LNCaP clone FGC (cell line): ENCODE data around the gene ITGAE.

Experiments
- DNase-seq: peaks from one replicate; pipeline ENCODE4 v3.0.0-alpha.2; 2011; ENCODE audit warnings: low read depth
- H3K4me3 ChIP-seq: 2 replicates; pipeline ENCODE4 v1.5.1; 2011; ENCODE audit warnings: mild to moderate bottlenecking, low read depth, low read length, control low read depth
- CTCF ChIP-seq: IDR thresholded peaks from 2 replicates; pipeline ENCODE4 v1.5.1; 2012; ENCODE audit warnings: mild to moderate bottlenecking; ENCODE audit not compliant: control insufficient read depth, insufficient read depth; ENCODE audit errors: extremely low read depth

Gene ITGAE

GRCh38 chr17:3801792-3802191 is 804 bp upstream of the ITGAE start:
- no peak for TF ChIP-seq CTCF
- H3K4me3 ChIP-seq = no peak overlapping the region
- DNase-seq = no peak

GRCh38 chr17:3801347-3801746 is 359 bp upstream of the ITGAE start:
- TF ChIP-seq CTCF = no peak
- DNase-seq = no peak
- H3K4me3 ChIP-seq = no peak overlapping the region

GRCh38 chr17:3799181-3799945 is 1.6 kb downstream of the ITGAE start:
- no peak overlapping the region for H3K4me3 ChIP-seq
- no peak for DNase-seq
- TF ChIP-seq CTCF = no peak

DNA sequence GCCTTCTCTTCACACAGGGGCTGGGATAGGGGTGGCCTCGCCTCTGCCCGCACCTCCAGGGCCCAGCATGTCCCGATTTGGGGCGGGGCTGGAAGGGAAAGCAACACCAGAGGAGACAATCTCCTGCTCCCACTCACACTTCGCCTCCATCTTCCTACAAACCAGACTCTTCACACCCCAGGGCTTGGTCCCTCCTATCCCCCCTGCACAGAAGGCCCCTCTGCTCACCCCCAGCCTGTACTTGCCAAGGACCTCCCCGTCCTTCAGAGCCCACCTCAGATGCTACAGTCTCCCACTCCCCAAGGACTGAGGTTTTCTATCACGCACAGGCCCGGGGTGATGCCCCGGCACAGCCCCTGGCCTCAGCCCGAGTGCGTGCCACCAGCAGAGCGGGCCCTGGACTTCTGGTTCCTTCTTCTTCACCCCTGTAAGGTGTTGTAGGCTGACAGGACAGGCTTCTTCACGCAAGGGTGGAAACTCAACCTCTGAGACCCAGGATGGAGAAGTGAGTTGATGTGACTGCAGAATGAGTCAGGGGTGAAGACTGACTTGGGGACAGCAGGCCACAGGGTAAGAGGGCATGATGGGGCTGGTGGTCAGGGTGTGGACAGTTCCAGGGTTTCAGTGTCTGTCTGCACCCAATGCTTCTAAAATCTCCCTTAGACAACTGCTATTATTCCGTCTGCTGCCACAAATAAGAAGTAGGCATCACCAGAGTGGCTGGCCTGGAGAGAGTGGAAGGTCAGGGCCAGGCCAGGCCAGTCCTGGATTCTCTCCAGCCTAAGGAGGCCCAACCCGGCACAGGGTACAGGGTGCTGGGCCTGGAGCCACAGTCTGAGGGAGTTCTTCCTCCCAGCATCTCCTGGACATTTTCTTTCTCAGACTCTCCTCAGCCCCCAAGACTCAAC is 2.5 kb downstream of the ITGAE start:
- DNase-seq = no peak
- no peak overlapping the region for H3K4me3 ChIP-seq
- no peak for TF ChIP-seq CTCF

- no peak overlapping the region for H3K4me3 ChIP-seq
- no peak for TF ChIP-seq CTCF
- no peak for DNase-seq
These were observed 4.2 kb downstream of the ITGAE start for GRCh38 chr17:3796822-3797170.

DNA sequence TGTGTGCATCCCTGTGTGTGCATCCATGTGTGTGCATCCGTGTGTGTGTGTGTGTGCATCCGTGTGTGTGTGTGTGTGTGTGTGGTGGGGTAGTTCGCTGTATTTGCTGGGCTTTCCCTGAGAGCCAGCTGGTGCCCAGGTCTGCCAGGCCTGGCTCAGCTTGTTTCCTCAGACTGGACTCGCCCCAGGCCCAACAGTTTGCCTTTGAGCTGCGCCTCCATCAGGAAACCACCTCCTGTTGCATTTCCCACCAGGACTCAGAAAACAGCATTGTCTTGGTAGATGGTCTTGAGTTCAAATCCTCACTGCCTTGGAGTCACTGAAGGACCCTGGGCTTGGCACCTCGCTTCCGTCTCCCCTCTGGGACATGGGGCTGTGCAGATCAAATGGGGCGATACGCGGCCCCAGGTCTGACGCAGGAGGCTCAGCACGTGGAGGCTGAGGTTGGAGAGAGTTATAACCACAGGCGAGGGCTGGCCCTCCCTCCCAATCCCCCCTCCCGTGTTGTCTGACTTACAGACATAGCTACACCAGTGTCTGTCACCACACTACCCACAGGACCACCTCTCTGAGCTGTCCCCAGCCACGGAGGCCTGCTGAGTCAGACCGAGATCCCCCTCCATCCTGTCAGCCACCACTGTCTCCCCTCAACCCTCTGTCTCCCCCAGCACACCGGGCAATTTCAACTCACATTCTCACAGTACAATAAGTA is 4.7 kb downstream of the ITGAE start:
- no peak overlapping the region for H3K4me3 ChIP-seq
- TF ChIP-seq CTCF = no peak
- no peak for DNase-seq
